Hepatocyte (in vitro differentiated cells): Measurements from ENCODE around the gene TUFM.
"Not testable (repeated sequence)": the region's sequence is repeated elsewhere in the genome, so short reads cannot be mapped to it uniquely, and the experiment has no call there.

Experiments
- CTCF ChIP-seq: fragments of 200-600 bp; sonication (generic); IDR thresholded peaks from 2 replicates; pipeline ENCODE4 v1.5.1; 2016; ENCODE audit warnings: antibody characterized with exemption, mild to moderate bottlenecking; ENCODE audit not compliant: poor library complexity
- EZH2 ChIP-seq: fragments of 200-600 bp; sonication (generic); IDR thresholded peaks from 2 replicates; pipeline ENCODE4 v1.6.1; 2016; ENCODE audit warnings: antibody characterized with exemption, mild to moderate bottlenecking, borderline replicate concordance
- EZH2phosphoT487 ChIP-seq: fragments of 200-600 bp; sonication (generic); IDR thresholded peaks from one replicate; pipeline ENCODE4 v1.6.1; 2018; ENCODE audit warnings: antibody characterized with exemption, mild to moderate bottlenecking, low read depth, moderate library complexity; ENCODE audit not compliant: unreplicated experiment, severe bottlenecking

- TF ChIP-seq CTCF, EZH2, EZH2phosphoT487: not testable (repeated sequence)
Observed at GRCh38 chr16:28807445-28808120, 38.6 kb downstream of the TUFM start.
